ENCODE data around the gene SAMD3. TPM values are rescaled to one million over a fixed set of nuclear protein-coding genes. Genes with fewer than 3 reads are reported as not detected.

The SAMD3 gene
- total RNA-seq, 1 experiment from 2014 or later = 0.39 TPM

GRCh38 chr6:130147111-130147510 lies 75.6 kb downstream of the SAMD3 start:
- H2BK12ac ChIP-seq (ENCODE audit: insufficient read length, low read depth, low read length) = no peak overlapping the region
- Mint-ChIP-seq H3K4me3 (no peak overlapping the region), H3K4me1 (no peaks in the 10 kb centered on the region), H3K9me3 (no peaks in the 10 kb centered on the region), H3K36me3 (ENCODE audit: insufficient read depth in 1 of 3, low read depth in 3 of 3) (peaks cover 0 to 2% (median under 1%) of the 10 kb centered on the region in 3 experiments; a peak in 3 of 7 replicates), H3K27ac (no peak overlapping the region), H3K27me3 (ENCODE audit: low read depth) (no peaks in the 10 kb centered on the region)
- no peak for DNase-seq
- H2BK20ac ChIP-seq (ENCODE audit: low read depth, low read length, poor library complexity, severe bottlenecking) = no peak overlapping the region
- no peaks in the 10 kb centered on the region for H3K23me2 ChIP-seq (ENCODE audit: insufficient read length, low read depth, low read length, poor library complexity, severe bottlenecking)
- no peak overlapping the region for H3K4me2 ChIP-seq (ENCODE audit: insufficient read depth, insufficient read length, low read length)
- no peak overlapping the region for H4K8ac ChIP-seq (replicated peaks; ENCODE audit: insufficient read length, low read depth, low read length)
- H3K18ac ChIP-seq (ENCODE audit: insufficient read length, low read depth, low read length) = no peak overlapping the region
- no peaks in the 10 kb centered on the region for H3K27me3 ChIP-seq (ENCODE audit: insufficient read depth, low read length)
- no peak overlapping the region for H3T11ph ChIP-seq (ENCODE audit: low read length)
- no peaks in the 10 kb centered on the region for H3K4me1 ChIP-seq (ENCODE audit: insufficient read depth, low read length)
- H2BK120ac ChIP-seq (ENCODE audit: low read depth, low read length, poor library complexity, severe bottlenecking) = no peak overlapping the region
- H3K4ac ChIP-seq (ENCODE audit: low read depth, low read length) = no peak overlapping the region
- H3K9me3 ChIP-seq (ENCODE audit: control insufficient read depth, low read depth, low read length) = no peaks in the 10 kb centered on the region
- no peak overlapping the region for H4K5ac ChIP-seq (ENCODE audit: insufficient read length, low read depth, low read length)
- WGBS (ENCODE audit: extremely low coverage, insufficient read length, low lambda C conversion rate) = no CpG with 5 or more reads among the region's 3 CpGs
- H3K27ac ChIP-seq (ENCODE audit: insufficient read length, low read depth, low read length) = no peak overlapping the region
- H2BK15ac ChIP-seq (ENCODE audit: low read depth, low read length) = no peak overlapping the region
- H2AFZ ChIP-seq (ENCODE audit: low read length) = no peak overlapping the region
- no peaks in the 10 kb centered on the region for H4K20me1 ChIP-seq (ENCODE audit: control insufficient read depth, insufficient read depth, insufficient read length)
- H3K79me1 ChIP-seq (ENCODE audit: insufficient read depth, low read depth, low read length, poor library complexity, severe bottlenecking) = no peaks in the 10 kb centered on the region
- H3K23ac ChIP-seq (ENCODE audit: insufficient read length, low read depth, low read length) = no peak overlapping the region
- H2AK5ac ChIP-seq (ENCODE audit: insufficient read length, low read length) = no peak overlapping the region
- no peak overlapping the region for H3K9ac ChIP-seq (ENCODE audit: extremely low read depth, insufficient read length, low read length)
- no peak overlapping the region for H2BK5ac ChIP-seq (ENCODE audit: insufficient read length, low read length)
- no peak overlapping the region for H4K91ac ChIP-seq (ENCODE audit: insufficient read length, low read depth, low read length)
- no peaks in the 10 kb centered on the region for H3K79me2 ChIP-seq (ENCODE audit: insufficient read depth, low read length)
- TF ChIP-seq CTCF (conservative IDR thresholded peaks at IDR 0.05) = no peak
- H3K14ac ChIP-seq (ENCODE audit: insufficient read depth, low read length) = no peak overlapping the region
- no peak overlapping the region for H3K56ac ChIP-seq (ENCODE audit: insufficient read length, low read depth, low read length)
